HG02938 (cell line): ENCODE measurements around the gene HCFC1R1.

ENCODE experiments used
- ATAC-seq: cut with Tn5 transposase; IDR thresholded peaks from one replicate; pipeline ENCODE4 v1.9.1; 2021; ENCODE audit warnings: mild to moderate bottlenecking, moderate library complexity; ENCODE audit not compliant: unreplicated experiment

HCFC1R1 gene

DNA sequence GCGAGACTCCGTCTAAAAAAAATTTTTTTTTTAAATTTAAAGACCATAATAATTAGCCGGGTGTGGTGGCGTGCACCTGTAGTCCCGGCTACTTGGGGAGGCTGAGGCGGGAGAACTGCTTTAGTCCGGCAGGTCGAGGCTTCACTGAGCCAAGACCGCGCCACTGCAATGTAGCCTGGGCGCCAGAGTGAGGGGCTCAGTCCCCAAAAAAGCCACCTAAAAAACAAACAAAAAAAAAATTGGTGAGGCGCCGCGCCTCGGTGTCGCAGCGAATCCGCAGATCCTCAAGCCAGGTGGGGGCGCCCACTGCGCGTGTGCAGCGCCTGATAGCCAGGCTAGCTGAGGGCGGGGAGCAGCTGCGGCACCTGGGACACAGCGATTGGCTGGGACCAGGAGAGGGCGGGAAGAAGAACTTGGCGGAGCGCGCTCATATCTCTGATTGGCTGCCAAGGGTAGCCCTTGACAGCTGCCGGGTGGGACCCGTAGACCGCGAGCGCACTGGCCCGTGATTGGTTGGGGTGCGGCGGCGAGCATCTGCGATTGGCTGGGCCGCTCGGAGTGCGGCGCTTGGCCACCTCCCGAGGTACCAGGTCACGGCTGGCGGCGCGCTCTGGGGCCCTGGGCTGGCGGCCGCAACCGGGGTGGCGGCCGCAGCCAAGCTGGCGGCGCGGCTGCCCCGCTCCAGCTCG lies 20.0 kb downstream of the HCFC1R1 start:
- peak; percentile 93 for ATAC-seq

DNA sequence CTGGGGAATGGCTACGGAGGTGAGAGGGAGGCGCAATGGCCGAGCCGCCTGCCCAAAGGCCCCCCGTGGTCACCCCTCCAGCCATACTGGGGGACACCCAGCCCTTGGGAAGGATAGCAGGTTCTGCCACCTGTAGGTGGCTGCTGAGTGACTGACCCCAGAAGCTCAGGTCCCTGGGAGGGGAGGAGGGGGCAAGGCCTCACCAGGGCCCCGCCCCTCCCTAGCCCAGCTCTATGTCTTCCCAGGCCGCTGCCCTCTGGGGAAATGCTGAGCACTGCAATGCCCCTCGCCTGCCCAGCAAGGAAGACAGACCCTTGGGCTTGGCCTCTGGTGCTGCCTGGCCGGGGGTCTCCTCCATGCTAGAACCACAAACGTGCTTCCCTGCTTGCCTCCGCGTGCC lies 22.4 kb downstream of the HCFC1R1 start:
- no peak for ATAC-seq

DNA sequence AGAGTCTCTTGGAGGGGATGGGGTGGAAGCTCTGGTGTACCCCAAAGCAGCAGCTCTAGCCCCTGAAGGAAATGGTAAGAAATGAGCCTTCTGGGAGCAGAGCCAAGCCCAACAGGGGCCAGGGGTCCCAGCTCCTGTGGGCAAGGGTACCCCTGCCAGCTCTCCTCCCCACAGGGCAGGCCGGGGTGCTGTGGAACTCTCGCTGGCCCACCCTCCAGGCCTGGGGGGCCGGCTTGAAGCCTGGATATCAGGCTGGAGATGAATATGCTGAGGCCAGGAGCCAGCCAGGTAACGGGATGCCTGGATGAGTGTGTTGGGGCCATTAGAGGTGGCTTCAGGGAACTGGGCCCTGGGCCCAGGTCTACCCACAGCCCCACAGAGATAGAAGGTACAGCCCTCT lies 23.2 kb downstream of the HCFC1R1 start:
- no peak for ATAC-seq

DNA sequence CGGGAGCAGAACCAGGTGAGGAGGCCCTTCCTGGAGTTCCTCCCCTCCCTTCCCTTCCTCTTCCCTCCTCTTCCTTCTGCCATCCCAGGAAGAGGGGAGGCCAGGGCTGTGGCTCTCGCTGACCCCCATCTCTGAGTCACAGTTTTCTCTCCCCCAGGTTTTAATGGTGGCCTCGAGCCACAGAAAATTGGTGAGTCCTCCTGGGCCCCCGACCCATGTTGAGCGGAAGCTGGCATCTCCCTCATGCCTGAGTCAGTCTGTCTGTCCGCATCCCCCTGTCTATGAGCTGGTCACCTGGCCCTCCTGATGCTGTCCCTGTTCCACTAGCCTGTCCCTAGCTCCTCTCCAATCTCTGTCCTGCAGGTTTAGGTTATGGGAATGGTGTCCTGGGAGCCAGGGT lies 23.8 kb downstream of the HCFC1R1 start:
- ATAC-seq, result no peak

DNA sequence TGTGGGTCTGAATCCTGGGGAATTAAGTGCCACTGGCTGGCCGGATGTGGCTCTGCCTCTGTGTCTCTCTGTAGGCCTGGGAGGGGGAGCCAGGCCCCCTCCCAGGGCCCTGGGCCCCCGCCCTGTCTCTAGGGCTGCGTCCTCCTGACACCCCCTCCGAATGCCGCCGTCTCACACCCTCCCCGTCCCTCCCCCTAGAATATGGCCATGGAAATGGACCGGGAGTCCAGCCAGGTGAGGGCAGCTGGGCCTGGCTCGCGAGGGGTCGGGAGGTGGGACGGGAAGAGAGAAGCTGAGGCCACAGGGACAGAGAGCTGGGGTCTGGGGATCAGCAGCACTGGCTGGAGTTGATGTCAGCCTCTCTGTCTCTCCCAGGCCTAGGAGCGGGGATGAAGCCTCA lies 27.4 kb downstream of the HCFC1R1 start:
- no peak for ATAC-seq

DNA sequence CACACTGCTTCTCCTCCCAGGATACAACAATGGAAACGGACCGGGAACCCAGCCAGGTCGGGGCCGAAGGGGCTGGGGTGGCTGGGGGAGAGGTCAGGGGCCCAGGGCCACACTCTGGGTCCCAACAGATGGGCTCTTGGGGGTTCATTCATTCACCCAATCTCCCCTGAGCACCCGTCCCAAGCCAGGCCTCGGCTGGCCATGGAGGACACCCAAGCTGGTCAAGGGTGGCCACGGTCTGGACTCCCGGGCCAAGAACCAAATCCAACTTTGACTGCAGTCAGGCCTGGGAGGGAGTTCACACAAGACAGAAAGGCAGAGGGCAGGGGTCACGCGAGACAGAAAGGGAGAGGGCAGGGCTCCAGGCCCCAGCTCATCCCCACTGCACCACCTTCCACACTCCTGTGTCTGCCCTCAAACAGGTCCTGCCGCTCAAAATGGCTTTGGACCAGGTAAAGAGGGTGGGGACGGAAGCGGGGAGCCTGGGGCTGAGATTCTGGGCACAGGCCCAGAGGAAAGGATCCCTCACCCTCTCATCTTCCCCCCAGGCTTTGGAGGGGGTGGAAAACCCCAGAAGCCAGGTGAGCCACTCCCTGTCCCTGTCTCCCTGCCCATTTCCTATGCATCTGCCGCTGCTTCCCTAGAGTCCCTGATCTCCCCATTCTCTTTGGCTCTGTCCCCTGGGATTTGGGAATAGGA lies 31.2 kb downstream of the HCFC1R1 start:
- ATAC-seq, result no peak

DNA sequence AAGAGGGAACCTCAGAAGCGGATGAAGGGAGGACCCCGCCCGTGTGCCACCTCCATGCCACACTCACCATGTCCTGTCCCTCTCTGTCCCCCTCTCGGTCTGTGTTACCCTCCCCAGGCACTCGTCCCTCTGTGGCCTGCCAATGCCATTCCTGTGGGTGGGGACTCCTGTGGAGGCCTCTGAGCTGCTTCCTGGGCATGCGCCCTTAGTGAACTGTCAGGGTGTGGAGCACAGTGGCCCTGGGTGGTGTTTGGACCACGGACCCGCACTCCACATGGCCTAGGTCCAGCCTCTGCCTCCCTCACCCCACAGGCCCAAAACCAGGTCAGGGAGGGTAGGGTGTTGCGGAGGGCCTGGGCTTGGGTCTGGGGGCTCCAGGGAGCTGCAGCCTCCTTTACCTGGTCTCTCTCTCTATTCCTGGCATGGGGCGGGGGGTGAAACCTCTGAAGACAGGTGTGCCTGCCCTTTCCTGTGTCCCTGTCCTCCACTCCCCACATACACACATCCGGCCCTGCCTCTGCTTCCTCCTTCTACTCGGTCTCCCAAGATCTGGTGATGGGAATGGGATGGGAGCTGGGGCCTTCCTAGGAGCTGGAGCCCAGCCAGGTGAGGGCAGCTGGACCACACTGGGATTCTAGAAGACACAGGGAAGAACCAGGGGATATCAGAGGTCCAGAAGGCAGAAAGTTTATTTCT lies 32.0 kb downstream of the HCFC1R1 start:
- no peak for ATAC-seq

DNA sequence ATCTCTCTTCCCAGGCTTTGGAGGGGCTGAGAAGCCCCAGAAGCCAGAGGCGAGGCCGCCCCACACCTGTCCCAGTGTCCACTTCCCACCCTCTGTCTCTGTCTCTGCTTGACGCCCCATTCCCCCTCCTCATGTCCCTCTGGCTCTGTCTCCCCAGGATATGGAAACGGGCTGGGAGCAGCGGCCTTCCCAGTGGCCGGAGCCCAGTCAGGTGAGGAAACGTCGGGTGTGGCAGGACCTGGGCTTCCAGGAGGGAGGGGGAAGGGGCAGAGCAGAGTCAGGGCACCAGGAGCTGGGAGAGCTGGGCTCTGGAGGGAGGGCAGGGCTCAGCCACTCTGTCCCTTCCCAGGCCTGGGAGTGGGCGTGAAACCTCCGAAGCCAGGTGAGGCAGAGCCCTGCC lies 32.9 kb downstream of the HCFC1R1 start:
- ATAC-seq, result no peak

DNA sequence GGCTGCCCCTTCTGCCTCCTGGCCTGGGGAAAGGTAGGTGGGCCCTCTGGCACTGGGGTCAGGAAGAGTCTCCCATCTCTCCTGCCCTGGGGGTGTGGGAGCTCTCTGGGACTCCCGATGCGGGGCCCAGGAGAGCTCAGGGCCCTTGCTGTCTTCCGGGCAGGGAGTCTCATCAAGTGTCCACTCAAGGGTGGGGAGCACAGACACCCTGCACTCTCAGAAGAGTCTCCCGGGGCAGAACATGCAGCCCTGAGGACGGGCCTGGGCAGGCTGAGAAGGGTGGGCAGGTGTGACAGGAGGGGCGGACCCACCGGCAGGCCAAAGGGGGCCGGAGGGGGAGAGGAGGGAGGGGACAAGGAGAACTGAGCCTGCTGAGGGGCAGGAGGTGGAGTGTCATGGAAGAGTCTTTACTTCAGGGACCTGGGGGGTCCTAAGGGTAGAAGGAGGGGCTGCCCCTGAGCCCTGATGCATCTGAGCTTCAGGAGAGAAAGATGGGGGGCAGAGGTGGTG lies 35.1 kb downstream of the HCFC1R1 start:
- no peak for ATAC-seq

DNA sequence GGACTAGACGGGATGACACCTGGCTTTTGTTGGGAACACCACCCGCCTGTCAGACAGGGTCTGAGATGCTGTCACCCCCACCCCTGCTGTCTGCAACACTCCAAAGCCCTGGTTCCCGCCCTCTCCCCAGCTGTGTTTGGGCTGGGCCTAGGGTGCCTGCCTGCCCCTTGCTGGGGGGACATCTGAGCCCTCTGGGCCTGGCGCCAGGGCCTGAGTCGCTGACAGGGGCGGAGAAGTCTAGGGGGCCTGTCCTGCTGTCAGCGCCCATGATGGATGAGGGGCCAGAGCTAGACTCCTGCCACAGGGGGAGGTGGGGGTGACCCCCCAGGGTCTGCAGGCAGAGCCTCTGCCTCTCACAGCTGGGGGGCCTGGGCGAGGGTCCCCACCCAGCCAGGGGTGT lies 35.9 kb downstream of the HCFC1R1 start:
- no peak for ATAC-seq

DNA sequence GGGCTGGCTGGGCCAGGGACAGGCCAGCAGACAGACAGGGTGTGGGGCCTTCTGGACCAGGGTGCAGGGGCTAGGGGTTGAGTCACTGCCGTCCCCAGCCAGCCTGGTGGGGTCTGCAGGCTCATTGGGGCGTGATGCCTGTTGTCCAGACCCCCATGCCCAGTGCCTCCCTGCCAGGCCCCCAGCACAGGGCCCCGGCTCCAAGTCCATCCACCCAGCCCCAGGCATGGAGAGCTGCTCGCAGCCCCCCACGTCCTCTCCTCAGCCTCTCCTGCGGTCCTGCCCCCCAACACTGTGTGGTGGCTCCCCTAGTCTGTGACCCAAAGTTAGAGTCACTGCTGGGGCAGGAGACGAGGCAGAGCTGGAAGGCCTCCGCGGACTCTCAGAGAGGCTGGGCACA lies 36.5 kb downstream of the HCFC1R1 start:
- no peak for ATAC-seq

DNA sequence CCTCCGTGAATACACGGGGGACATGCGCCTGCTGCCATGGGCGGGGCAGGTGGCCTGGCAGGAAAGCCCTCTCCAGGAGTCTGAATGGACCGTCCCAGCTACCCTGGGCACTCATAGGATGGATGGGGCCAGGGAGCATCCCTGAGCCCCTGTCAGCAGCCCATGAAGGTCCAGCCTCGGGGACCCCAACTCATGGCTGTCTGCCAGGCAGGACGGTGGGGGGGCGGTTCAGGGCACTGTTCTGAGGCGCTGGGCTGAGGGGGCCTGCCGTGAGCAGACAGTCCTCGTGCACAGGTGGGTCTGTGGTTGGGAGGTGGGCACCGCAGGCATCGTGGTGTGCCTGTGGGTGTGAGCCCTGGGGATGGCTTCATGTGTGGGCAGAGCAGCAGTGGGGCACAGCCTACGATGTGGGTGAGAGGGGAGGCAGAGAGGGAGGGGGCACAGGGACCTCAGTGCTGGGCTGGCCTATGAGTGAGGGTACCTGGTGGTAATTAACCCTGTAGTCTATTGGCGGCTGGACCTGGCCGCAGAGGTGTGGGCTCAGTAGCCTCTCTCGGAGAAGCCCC lies 37.0 kb downstream of the HCFC1R1 start:
- no peak for ATAC-seq

DNA sequence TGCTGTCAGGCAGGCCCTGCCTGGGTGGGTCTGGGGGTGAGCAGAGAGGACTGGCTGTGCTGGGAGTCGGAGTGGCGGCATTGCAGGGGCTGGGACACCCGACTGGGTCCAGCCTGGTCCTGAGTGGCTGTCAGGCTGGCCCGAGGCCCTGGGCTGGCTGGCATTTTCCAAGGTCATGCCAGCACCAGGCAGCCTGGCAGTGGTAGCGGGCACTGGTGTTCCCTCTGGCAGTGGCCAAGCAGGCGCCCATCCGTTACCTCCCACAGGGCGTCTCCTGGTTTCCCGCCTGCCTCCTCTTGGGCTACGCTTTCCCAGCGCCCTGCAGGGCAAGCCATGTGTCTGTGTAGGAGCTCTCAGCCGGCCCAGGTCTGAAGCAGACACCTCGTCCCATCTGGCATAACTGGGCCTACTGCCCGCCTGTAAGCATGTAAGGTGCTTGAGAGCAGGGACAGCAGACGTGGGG lies 37.8 kb downstream of the HCFC1R1 start:
- no peak for ATAC-seq

DNA sequence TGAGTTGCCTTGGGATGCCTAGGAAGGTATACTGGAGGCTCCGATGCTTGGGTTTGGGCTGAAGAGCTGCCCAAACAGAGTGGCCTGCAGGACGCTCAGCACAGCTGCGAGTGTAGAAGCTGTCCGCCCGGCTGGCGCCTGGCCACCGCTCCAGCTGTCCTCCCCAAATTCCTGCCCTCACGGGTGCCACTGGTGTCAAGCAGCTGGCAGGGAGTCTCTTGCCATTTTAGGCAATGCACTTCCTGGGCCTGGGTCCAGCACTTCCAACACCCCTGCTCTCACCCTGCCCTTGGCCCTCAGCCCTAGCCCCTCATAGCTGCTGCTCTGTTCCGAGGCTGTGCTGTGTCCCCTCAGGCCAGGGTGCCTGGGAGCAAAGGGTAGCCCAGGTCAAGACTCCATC lies 38.3 kb downstream of the HCFC1R1 start:
- ATAC-seq, result no peak

DNA sequence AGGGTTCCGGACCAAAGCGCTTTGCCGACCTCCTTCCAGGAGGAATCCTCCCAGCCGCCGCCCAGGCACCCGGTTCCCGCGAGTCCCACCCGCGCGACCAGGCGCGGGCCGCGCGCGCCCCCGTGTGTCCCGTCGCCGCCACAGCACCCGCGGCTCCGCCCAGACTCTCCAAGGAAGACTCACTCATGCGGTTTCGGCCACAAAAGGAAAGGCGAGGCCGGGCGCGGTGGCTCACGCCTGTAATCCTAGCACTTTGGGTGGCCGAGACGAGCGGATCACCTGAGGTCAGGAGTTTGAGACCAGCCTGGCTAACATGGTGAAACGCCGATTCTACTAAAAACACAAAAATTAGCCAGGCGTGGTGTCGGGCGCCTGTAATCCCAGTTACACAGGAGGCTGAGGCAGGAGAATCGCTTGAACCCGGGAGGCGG lies 40.0 kb downstream of the HCFC1R1 start:
- ATAC-seq, result no peak

DNA sequence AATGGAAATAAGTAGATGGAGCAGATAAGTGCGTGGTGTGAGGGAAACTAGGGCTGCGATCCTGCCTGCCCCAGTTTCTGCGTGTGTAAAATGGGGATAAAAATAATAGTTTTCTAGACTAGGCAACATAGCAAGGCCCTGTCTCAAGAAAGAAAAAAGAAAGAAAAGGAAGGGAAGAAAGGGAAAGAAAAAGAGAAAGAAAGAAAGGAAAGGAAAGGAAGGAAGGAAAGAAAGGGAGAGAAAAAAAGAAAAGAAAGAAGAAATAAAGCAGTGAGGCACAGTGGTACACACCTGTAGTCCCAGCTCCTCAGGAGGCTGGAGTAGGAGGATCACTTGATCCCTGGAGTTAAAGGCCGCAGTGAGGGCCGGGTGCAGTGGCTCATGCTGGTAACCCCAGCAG lies 41.3 kb downstream of the HCFC1R1 start:
- no peak for ATAC-seq

DNA sequence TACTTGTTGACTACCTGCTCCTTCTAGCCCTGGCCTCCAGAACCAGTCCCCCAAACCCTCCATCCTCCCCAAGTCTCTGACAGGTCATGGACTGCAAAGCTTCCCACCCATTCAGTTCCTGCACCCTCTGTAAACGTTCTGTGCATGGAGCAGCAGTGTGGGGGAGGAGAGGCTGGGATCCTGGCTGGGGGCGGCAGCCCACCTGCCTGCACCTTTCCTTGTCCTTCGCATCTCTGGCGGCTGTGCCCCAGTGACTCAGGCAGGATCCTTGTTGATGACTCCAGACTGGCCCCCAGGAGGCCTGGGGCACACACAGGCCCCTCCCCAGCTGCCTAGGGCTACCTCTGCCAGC lies 41.9 kb downstream of the HCFC1R1 start:
- ATAC-seq, result no peak

DNA sequence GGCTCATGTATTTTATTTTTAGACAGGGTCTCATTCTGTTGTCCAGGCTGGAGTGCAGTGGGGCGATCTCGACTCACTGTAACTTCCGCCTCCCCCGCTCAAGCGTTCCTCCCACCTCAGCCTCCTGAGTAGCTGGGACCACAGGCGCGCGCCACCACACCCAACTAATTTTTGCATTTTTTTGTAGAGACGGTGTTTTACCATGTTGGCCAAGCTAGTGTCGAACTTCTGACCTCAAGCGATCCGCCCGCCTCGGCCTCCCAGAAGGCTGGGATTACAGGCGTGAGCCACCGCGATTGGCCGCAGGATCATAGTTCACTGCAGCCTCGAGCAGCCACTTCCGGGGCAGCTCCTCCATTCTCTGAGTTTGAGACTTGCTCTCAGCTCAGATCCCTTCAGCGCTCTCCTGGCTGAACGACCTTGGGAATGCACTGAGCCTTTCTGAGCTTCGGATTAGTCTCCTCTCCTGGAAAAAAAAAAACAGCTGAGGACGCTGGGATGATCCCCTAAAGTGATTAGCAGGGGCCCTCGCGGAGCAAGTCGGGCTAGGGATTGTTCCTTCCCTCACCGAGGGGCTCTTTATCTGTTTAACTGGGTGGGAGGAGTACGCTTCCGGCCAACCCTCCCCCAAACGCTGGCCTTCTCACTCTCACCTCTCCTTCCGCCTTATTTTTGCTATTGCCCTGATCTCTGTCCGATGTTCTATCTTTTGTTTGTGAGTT lies 42.4 kb downstream of the HCFC1R1 start:
- no peak for ATAC-seq

DNA sequence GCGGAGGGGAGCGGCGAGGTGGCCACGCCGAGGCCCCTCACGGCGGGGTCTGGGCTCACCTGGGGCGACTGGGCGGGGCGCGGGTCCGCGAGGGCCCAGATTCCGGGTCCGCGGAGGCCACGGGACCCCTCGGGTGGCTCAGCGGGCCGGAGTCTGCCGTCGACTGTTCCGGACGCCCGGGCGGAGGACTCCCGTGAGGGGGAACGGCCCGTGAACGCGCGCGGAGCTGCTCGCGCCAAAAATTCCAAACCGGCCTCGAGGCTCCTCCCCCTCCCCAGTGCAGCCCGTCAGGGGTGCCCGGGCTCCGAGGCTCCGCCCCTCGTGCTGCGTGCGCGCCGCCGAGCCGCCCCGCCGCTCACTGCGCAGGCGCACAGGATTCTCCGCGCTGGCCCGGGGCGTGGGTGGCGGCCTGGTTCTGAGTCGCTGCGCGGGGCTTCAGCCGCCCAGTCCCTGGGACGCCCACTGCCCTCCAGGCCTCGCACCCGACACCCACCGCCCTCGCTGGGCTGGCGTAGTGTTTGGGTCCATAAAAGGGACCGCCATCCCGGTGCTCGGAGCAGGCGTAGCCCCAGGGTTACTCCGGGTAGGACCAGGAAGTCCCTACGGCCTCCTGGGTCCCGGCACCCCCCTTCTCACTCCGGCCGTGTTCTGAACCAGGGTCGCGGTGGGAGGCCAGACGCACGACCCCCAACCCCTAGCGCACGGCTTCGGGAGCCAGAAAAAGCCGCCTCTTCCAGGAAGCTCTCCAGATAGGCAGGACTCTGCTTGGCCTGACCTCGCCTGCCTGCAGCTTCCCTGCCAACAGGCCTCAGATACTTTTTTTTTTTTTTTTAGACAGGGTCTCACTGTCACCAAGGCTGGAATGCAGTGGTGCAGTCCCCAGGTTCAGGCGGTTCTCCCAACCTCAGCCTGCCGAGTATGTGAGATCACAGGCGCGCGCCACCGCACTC lies 43.2 kb downstream of the HCFC1R1 start, which contains the start of gene PKMYT1:
PKMYT1 (minus strand) TSS at position 220 of the 950 bp plus-strand sequence. CDS start 789 bp downstream, outside the sequence.
- ATAC-seq, result peak; percentile 55
